ENCODE measurements around the gene POLRMT. TPM values are rescaled to one million over a fixed set of nuclear protein-coding genes. Genes with fewer than 3 reads are reported as not detected.

POLRMT gene
- total RNA-seq, 4 donors from 2014 or later, result 37.8 to 61.1 (median 46.9) TPM

- no peak overlapping the region for H3K4me3 ChIP-seq (ENCODE audit: low read depth, poor library complexity, severe bottlenecking)
- no peak for DNase-seq (ENCODE audit: low spot score in 2 of 2)
- WGBS, 2 donors, result 93 to 94% methylated on average over 45 to 47 of the region's 53 CpGs
- intact Hi-C loops (cut with DNase I; ENCODE audit: low total_unique reads), result no loop called here
- TF ChIP-seq POLR2A (IDR thresholded peaks at IDR 0.05), result no peak
- no peak for TF ChIP-seq CTCF (IDR thresholded peaks at IDR 0.05)
These were observed 15.8 kb upstream of the POLRMT start for GRCh38 chr19:648904-649801.

- no peak for DNase-seq (ENCODE audit: low spot score in 2 of 2)
- WGBS, 2 donors, result 88 to 89% methylated on average over 16 to 29 of the region's 29 CpGs
- intact Hi-C loops (cut with DNase I; ENCODE audit: low total_unique reads), result no loop called here
These were observed 15.0 kb upstream of the POLRMT start for GRCh38 chr19:648305-648704.

GRCh38 chr19:647566-648284 lies 14.4 kb upstream of the POLRMT start:
- DNase-seq (ENCODE audit: low spot score in 2 of 2), result no peak
- WGBS, 2 donors, result 90 to 93% methylated on average over 50 to 52 of the region's 52 CpGs

More at GRCh38 chr19:648305-648704, 15.0 kb upstream of the POLRMT start:
- TF ChIP-seq CTCF (IDR thresholded peaks at IDR 0.05), result no peak
- TF ChIP-seq POLR2A (IDR thresholded peaks at IDR 0.05), result no peak
- no peak overlapping the region for H3K4me3 ChIP-seq (ENCODE audit: low read depth, poor library complexity, severe bottlenecking)

GRCh38 chr19:646779-647565 lies 13.6 kb upstream of the POLRMT start:
- TF ChIP-seq POLR2A (IDR thresholded peaks at IDR 0.05) (no peak), CTCF (IDR thresholded peaks at IDR 0.05) (no peak)
- H3K4me3 ChIP-seq (ENCODE audit: low read depth, poor library complexity, severe bottlenecking), result no peak overlapping the region
- 93 to 94% methylated on average over 48 of the region's 48 CpGs for WGBS, 2 donors
- intact Hi-C loops (cut with DNase I; ENCODE audit: low total_unique reads), result no loop called here
- no peak for DNase-seq (ENCODE audit: low spot score in 2 of 2)

More at GRCh38 chr19:647566-648284, 14.4 kb upstream of the POLRMT start:
- TF ChIP-seq POLR2A (IDR thresholded peaks at IDR 0.05) (no peak), CTCF (IDR thresholded peaks at IDR 0.05) (no peak)
- no peak overlapping the region for H3K4me3 ChIP-seq (ENCODE audit: low read depth, poor library complexity, severe bottlenecking)
- intact Hi-C loops (cut with DNase I; ENCODE audit: low total_unique reads), result no loop called here

- DNase-seq (ENCODE audit: low spot score in 2 of 2), result no peak
- TF ChIP-seq POLR2A (IDR thresholded peaks at IDR 0.05) (no peak), CTCF (IDR thresholded peaks at IDR 0.05) (no peak)
- intact Hi-C loops (cut with DNase I; ENCODE audit: low total_unique reads), result no loop called here
- H3K4me3 ChIP-seq (ENCODE audit: low read depth, poor library complexity, severe bottlenecking), result no peak overlapping the region
- 91 to 92% methylated on average over 45 to 62 of the region's 62 CpGs for WGBS, 2 donors
These were observed 12.8 kb upstream of the POLRMT start for GRCh38 chr19:645912-646778.
